IPS DF 19.7 (cell line): ENCODE data around the gene DNAH1.

Source experiments
- DNase-seq: peaks from one replicate; pipeline ENCODE4 v3.0.0-alpha.2; 2013; ENCODE audit warnings: low read depth, low spot score

DNAH1 gene

GRCh38 chr3:52387481-52387880, 71.4 kb downstream of the DNAH1 start:
- no peak for DNase-seq

- DNase-seq, result peak; percentile 47
Measured at GRCh38 chr3:52388348-52388821, 72.3 kb downstream of the DNAH1 start.

- DNase-seq, result no peak
Measured at GRCh38 chr3:52388933-52389332, 72.8 kb downstream of the DNAH1 start.

- DNase-seq, result no peak
Measured at GRCh38 chr3:52391096-52391495, 75.0 kb downstream of the DNAH1 start.

- DNase-seq, result no peak
Measured at GRCh38 chr3:52392216-52392930, 76.3 kb downstream of the DNAH1 start.

GRCh38 chr3:52393131-52393807, 77.2 kb downstream of the DNAH1 start:
- no peak for DNase-seq

GRCh38 chr3:52393959-52394670, 78.0 kb downstream of the DNAH1 start:
- no peak for DNase-seq

GRCh38 chr3:52394751-52395502, 78.8 kb downstream of the DNAH1 start:
- DNase-seq, result no peak

GRCh38 chr3:52395503-52395865, 79.4 kb downstream of the DNAH1 start:
- DNase-seq, result no peak

- no peak for DNase-seq
Measured at GRCh38 chr3:52396011-52396906, 80.1 kb downstream of the DNAH1 start.

GRCh38 chr3:52396907-52397591, 80.9 kb downstream of the DNAH1 start:
- DNase-seq, result no peak

- no peak for DNase-seq
Measured at GRCh38 chr3:52397676-52398399, 81.7 kb downstream of the DNAH1 start.

- DNase-seq, result no peak
Measured at GRCh38 chr3:52398670-52399081, 82.6 kb downstream of the DNAH1 start.

GRCh38 chr3:52399131-52399530, 83.0 kb downstream of the DNAH1 start:
- no peak for DNase-seq

GRCh38 chr3:52399593-52399992, 83.5 kb downstream of the DNAH1 start:
- no peak for DNase-seq

- no peak for DNase-seq
Measured at GRCh38 chr3:52400275-52400793, 84.2 kb downstream of the DNAH1 start.

- no peak for DNase-seq
Measured at GRCh38 chr3:52401021-52401420, 84.9 kb downstream of the DNAH1 start.

- DNase-seq, result no peak
Measured at GRCh38 chr3:52401551-52401950, 85.4 kb downstream of the DNAH1 start.

- no peak for DNase-seq
Measured at GRCh38 chr3:52402101-52402521, 86.0 kb downstream of the DNAH1 start.
